Activated B cell treated with CpG ODN at 0.5 μM for 24 hours (primary cell): ENCODE measurements around the gene TIAM2. TPM values are rescaled to one million over a fixed set of nuclear protein-coding genes. Genes with fewer than 3 reads are reported as not detected.

Source experiments
- ATAC-seq: fragments of 200-7000 bp; cut with Tn5 transposase; one replicate; pipeline ENCODE4 v1.10.0; 2021; ENCODE audit warnings: low read depth, mild to moderate bottlenecking, moderate library complexity
- CTCF ChIA-PET: fragments of 350-600 bp; sonication (Branson Sonifier 250); formaldehyde crosslinking; loops from one replicate; lab custom pipeline; 2021; ENCODE audit warnings: antibody characterized with exemption; lab: Charles Lee
- POLR2A ChIA-PET: fragments of 350-600 bp; sonication (Branson Sonifier 250); formaldehyde crosslinking; loops from one replicate; lab custom pipeline; 2021; ENCODE audit warnings: antibody characterized with exemption; lab: Charles Lee
- DNase-seq: peaks from one replicate; pipeline ENCODE4 v3.0.0; 2022
- H3K27ac Mint-ChIP-seq: one replicate; pipeline ENCODE4 v1.8.0; 2020; ENCODE audit warnings: mixed read lengths
- H3K27me3 Mint-ChIP-seq: one replicate; pipeline ENCODE4 v1.8.0; 2021; ENCODE audit warnings: mixed read lengths
- H3K36me3 Mint-ChIP-seq: one replicate; pipeline ENCODE4 v1.8.0; 2021; ENCODE audit warnings: low read depth, mixed read lengths
- H3K4me1 Mint-ChIP-seq: one replicate; pipeline ENCODE4 v1.8.0; 2021; ENCODE audit warnings: mixed read lengths
- H3K4me3 Mint-ChIP-seq: one replicate; pipeline ENCODE4 v1.8.0; 2020; ENCODE audit warnings: mild to moderate bottlenecking, mixed read lengths
- H3K9me3 Mint-ChIP-seq: one replicate; pipeline ENCODE4 v1.8.0; 2020; ENCODE audit warnings: mixed read lengths
- CTCF ChIP-seq: fragments of 200-600 bp; IDR thresholded peaks from one replicate; pipeline ENCODE4 v1.8.0; 2022; ENCODE audit warnings: antibody characterized with exemption, mild to moderate bottlenecking
- intact Hi-C: fragments of 100-400 bp; cut with micrococcal nuclease; formaldehyde crosslinking; loops from one replicate; pipeline ENCODE4 v1.15.1; 2024
- total RNA-seq: library from RNA; stranded (reverse); gene quantifications from 2 replicates; pipeline ENCODE4 v1.2.3, GENCODE V29; 2022

The TIAM2 gene
- total RNA-seq, 1 donor from 2014 or later, result 13.0 TPM

GRCh38 chr6:155106456-155107115 is 111.5 kb downstream of the TIAM2 start:
- no peaks in the 10 kb centered on the region for H3K4me1 Mint-ChIP-seq
- H3K27ac Mint-ChIP-seq, result no peak overlapping the region
- H3K36me3 Mint-ChIP-seq, result no peaks in the 10 kb centered on the region
- no peaks in the 10 kb centered on the region for H3K9me3 Mint-ChIP-seq
- H3K27me3 Mint-ChIP-seq, result no peaks in the 10 kb centered on the region
- DNase-seq (no peak), ATAC-seq (no peak)
- CTCF ChIA-PET, result no interaction called here
- POLR2A ChIA-PET, result no interaction called here
- no peak for TF ChIP-seq CTCF
- intact Hi-C loops, result no loop called here
- H3K4me3 Mint-ChIP-seq, result no peak overlapping the region

DNA sequence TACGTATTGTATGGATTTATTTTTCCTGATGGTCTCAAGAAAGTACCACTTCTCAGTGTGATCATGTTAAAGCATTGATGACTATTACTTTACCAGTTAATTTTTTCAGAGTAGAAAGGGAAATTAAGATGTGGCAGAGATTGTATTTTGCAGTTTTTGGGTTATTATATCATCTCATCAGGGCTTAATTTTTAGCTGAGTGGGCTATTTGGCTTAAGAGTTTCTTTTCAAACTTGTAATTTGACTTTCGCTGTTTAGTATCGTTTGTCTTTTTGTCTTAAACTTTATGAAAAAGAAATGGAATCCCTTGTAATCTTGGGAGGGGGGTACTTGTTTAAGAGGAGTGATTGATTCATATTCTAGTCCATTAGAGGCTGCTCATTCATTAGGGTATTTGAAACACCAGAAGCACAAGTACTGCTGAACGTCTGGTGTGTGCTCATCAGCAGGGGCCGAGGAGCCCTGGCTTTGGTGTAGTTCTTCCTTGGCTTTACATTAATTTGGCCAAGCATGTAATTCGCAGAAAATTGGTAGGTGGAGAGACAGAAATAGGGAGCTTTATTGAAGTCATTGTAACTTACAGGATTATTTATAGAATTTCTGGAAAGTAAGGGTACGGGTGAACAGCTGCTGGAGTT is 112.4 kb downstream of the TIAM2 start:
- Mint-ChIP-seq H3K27ac (no peak overlapping the region), H3K36me3 (no peaks in the 10 kb centered on the region), H3K4me3 (no peak overlapping the region), H3K27me3 (no peaks in the 10 kb centered on the region), H3K9me3 (no peaks in the 10 kb centered on the region), H3K4me1 (no peaks in the 10 kb centered on the region)
- POLR2A ChIA-PET, result no interaction called here
- TF ChIP-seq CTCF, result no peak
- ATAC-seq, result no peak
- intact Hi-C loops, result no loop called here
- no peak for DNase-seq
- CTCF ChIA-PET, result no interaction called here

- Mint-ChIP-seq H3K4me1 (no peaks in the 10 kb centered on the region), H3K36me3 (no peaks in the 10 kb centered on the region), H3K27me3 (no peaks in the 10 kb centered on the region), H3K9me3 (no peaks in the 10 kb centered on the region), H3K27ac (no peak overlapping the region), H3K4me3 (no peak overlapping the region)
- intact Hi-C loops, result no loop called here
- ATAC-seq (no peak), DNase-seq (no peak)
- ChIA-PET POLR2A (no interaction called here), CTCF (no interaction called here)
- TF ChIP-seq CTCF, result no peak
Observed at GRCh38 chr6:155108070-155108820, 113.1 kb downstream of the TIAM2 start.

DNA sequence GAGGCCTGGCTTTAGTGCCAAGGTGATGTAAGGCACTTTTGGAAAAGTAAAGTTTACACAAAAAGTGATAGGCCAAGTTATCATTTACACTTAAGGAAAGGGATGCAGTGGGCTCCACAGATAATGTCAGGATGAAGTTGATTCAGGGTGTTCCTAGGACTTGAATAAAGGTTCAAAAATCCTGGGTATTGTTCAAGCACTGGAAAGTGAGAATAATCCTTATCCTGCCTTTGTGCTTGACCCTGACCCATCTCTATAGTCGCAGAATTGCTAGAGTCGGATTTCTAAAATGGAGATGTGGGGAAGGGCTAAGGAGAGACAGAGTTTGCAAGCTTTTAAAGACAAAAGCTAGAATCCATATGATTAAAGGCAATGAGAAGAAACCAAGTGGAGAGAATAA is 115.6 kb downstream of the TIAM2 start:
- no peak for TF ChIP-seq CTCF
- Mint-ChIP-seq H3K27ac (no peak overlapping the region), H3K4me3 (no peak overlapping the region), H3K9me3 (no peaks in the 10 kb centered on the region), H3K4me1 (no peaks in the 10 kb centered on the region), H3K27me3 (no peaks in the 10 kb centered on the region), H3K36me3 (no peaks in the 10 kb centered on the region)
- DNase-seq, result no peak
- intact Hi-C loops, result no loop called here
- ChIA-PET POLR2A (interaction anchor here (0.6 kb wide), 1 partner anchor 171 kb away, joined by 4 read pairs; no protein-coding TSS in a partner anchor), CTCF (no interaction called here)
- ATAC-seq, result no peak

GRCh38 chr6:155112757-155113156 is 117.6 kb downstream of the TIAM2 start:
- H3K27ac Mint-ChIP-seq, result no peak overlapping the region
- DNase-seq (no peak), ATAC-seq (no peak)
- H3K36me3 Mint-ChIP-seq, result no peaks in the 10 kb centered on the region
- H3K4me3 Mint-ChIP-seq, result no peak overlapping the region
- intact Hi-C loops, result no loop called here
- no peaks in the 10 kb centered on the region for H3K4me1 Mint-ChIP-seq
- ChIA-PET CTCF (no interaction called here), POLR2A (no interaction called here)
- TF ChIP-seq CTCF, result no peak
- no peaks in the 10 kb centered on the region for H3K9me3 Mint-ChIP-seq
- H3K27me3 Mint-ChIP-seq, result no peaks in the 10 kb centered on the region
